H9 (cell line): Measurements from ENCODE around the gene TXNL4A. TPM values are rescaled to one million over a fixed set of nuclear protein-coding genes. Genes with fewer than 3 reads are reported as not detected.

ENCODE experiments used
- DNase-seq: peaks from one replicate; pipeline ENCODE4 v3.0.0-alpha.2; 2017
- H2AFZ ChIP-seq: one replicate; pipeline ENCODE4 v1.6.1; 2013; ENCODE audit warnings: mild to moderate bottlenecking, low read length, control low read depth, moderate library complexity
- H2AK5ac ChIP-seq: 2 replicates; pipeline ENCODE4 v1.6.1; 2013; ENCODE audit warnings: low read length, control low read depth, mixed read lengths; ENCODE audit not compliant: insufficient read length
- H2BK120ac ChIP-seq: one replicate; pipeline ENCODE4 v1.6.1; 2013; ENCODE audit warnings: low read depth, mild to moderate bottlenecking, low read length, control low read depth, inconsistent platforms; ENCODE audit not compliant: poor library complexity, severe bottlenecking
- H2BK12ac ChIP-seq: 2 replicates; pipeline ENCODE4 v1.6.1; 2013; ENCODE audit warnings: low read length, control low read depth, mixed read lengths, low read depth; ENCODE audit not compliant: insufficient read length
- H2BK15ac ChIP-seq: 2 replicates; pipeline ENCODE4 v1.6.1; 2013; ENCODE audit warnings: low read depth, low read length, control low read depth
- H2BK20ac ChIP-seq: one replicate; pipeline ENCODE4 v1.6.1; 2013; ENCODE audit warnings: low read depth, mild to moderate bottlenecking, low read length, control low read depth, inconsistent platforms; ENCODE audit not compliant: poor library complexity, severe bottlenecking
- H2BK5ac ChIP-seq: 2 replicates; pipeline ENCODE4 v1.6.1; 2013; ENCODE audit warnings: low read length, control low read depth, mixed read lengths; ENCODE audit not compliant: insufficient read length
- H3K14ac ChIP-seq: 2 replicates; pipeline ENCODE4 v1.6.1; 2013; ENCODE audit warnings: low read length, control low read depth; ENCODE audit not compliant: insufficient read depth
- H3K18ac ChIP-seq: 2 replicates; pipeline ENCODE4 v1.6.1; 2013; ENCODE audit warnings: low read depth, mild to moderate bottlenecking, mixed read lengths, low read length, control low read depth; ENCODE audit not compliant: insufficient read length
- H3K23ac ChIP-seq: 2 replicates; pipeline ENCODE4 v1.6.1; 2013; ENCODE audit warnings: low read length, control low read depth, mixed read lengths, low read depth; ENCODE audit not compliant: insufficient read length
- H3K23me2 ChIP-seq: 2 replicates; pipeline ENCODE4 v1.6.1; 2013; ENCODE audit warnings: low read depth, mild to moderate bottlenecking, mixed read lengths, low read length, control low read depth; ENCODE audit not compliant: insufficient read length, poor library complexity, severe bottlenecking
- H3K27ac ChIP-seq: 2 replicates; pipeline ENCODE4 v1.5.1; 2013; ENCODE audit warnings: low read length, control low read depth, mixed read lengths, low read depth; ENCODE audit not compliant: insufficient read length
- H3K27me3 ChIP-seq: 2 replicates; pipeline ENCODE4 v1.6.1; 2013; ENCODE audit warnings: low read length, control low read depth, inconsistent platforms; ENCODE audit not compliant: insufficient read depth
- H3K4ac ChIP-seq: 2 replicates; pipeline ENCODE4 v1.6.1; 2013; ENCODE audit warnings: low read depth, mild to moderate bottlenecking, control low read depth, inconsistent platforms, low read length, moderate library complexity
- H3K4me1 ChIP-seq: 2 replicates; pipeline ENCODE4 v1.6.1; 2013; ENCODE audit warnings: low read length, control low read depth, inconsistent platforms; ENCODE audit not compliant: insufficient read depth
- H3K4me2 ChIP-seq: 2 replicates; pipeline ENCODE4 v1.6.1; 2013; ENCODE audit warnings: low read length, control low read depth, mixed read lengths; ENCODE audit not compliant: insufficient read length, insufficient read depth
- H3K56ac ChIP-seq: 2 replicates; pipeline ENCODE4 v1.6.1; 2013; ENCODE audit warnings: low read depth, mild to moderate bottlenecking, mixed read lengths, low read length, control low read depth; ENCODE audit not compliant: insufficient read length
- H3K79me1 ChIP-seq: 2 replicates; pipeline ENCODE4 v1.6.1; 2013; ENCODE audit warnings: low read depth, mild to moderate bottlenecking, moderate library complexity, low read length, control low read depth, inconsistent platforms; ENCODE audit not compliant: insufficient read depth, poor library complexity, severe bottlenecking
- H3K79me2 ChIP-seq: 2 replicates; pipeline ENCODE4 v1.6.1; 2013; ENCODE audit warnings: low read length, control low read depth, inconsistent platforms; ENCODE audit not compliant: insufficient read depth
- H3K9ac ChIP-seq: 2 replicates; pipeline ENCODE4 v1.6.1; 2013; ENCODE audit warnings: low read length, control low read depth, mixed read lengths; ENCODE audit not compliant: insufficient read length; ENCODE audit errors: extremely low read depth
- H3K9me3 ChIP-seq: one replicate; pipeline ENCODE4 v1.6.1; 2013; ENCODE audit warnings: low read depth, low read length, inconsistent platforms; ENCODE audit not compliant: control insufficient read depth
- H3T11ph ChIP-seq: one replicate; pipeline ENCODE4 v1.6.1; 2013; ENCODE audit warnings: mild to moderate bottlenecking, low read length, control low read depth, inconsistent platforms
- H4K20me1 ChIP-seq: one replicate; pipeline ENCODE4 v1.6.1; 2013; ENCODE audit not compliant: control insufficient read depth, insufficient read length, insufficient read depth
- H4K5ac ChIP-seq: 2 replicates; pipeline ENCODE4 v1.6.1; 2013; ENCODE audit warnings: low read depth, mild to moderate bottlenecking, mixed read lengths, low read length, control low read depth; ENCODE audit not compliant: insufficient read length
- H4K8ac ChIP-seq: replicated peaks from 2 replicates; pipeline ENCODE4 v1.6.1; 2013; ENCODE audit warnings: low read length, control low read depth, mixed read lengths, low read depth; ENCODE audit not compliant: insufficient read length
- H4K91ac ChIP-seq: 2 replicates; pipeline ENCODE4 v1.6.1; 2013; ENCODE audit warnings: low read depth, mild to moderate bottlenecking, moderate library complexity, mixed read lengths, low read length, control low read depth; ENCODE audit not compliant: insufficient read length
- H3K27ac Mint-ChIP-seq, 3 experiments: 2 replicates in 2 of 3; 3 replicates in 1 of 3; pipeline ENCODE4 v1.8.0; 2020 to 2021; ENCODE audit warnings: mixed read lengths in 3 of 3, mild to moderate bottlenecking in 1 of 3, moderate library complexity in 1 of 3
- H3K27me3 Mint-ChIP-seq: 2 replicates; pipeline ENCODE4 v1.8.0; 2021; ENCODE audit warnings: low read depth, mild to moderate bottlenecking, moderate library complexity, mixed read lengths
- H3K36me3 Mint-ChIP-seq, 3 experiments: 2 replicates in 2 of 3; 3 replicates in 1 of 3; pipeline ENCODE4 v1.8.0; 2020 to 2021; ENCODE audit warnings: low read depth in 3 of 3, mixed read lengths in 3 of 3; ENCODE audit not compliant: insufficient read depth in 1 of 3
- H3K4me1 Mint-ChIP-seq, 2 experiments: 2 replicates each; pipeline ENCODE4 v1.8.0; 2020; ENCODE audit warnings: mixed read lengths in 2 of 2
- H3K4me3 Mint-ChIP-seq, 2 experiments: 2 replicates in 1 of 2; 3 replicates in 1 of 2; pipeline ENCODE4 v1.8.0; 2020 to 2021; ENCODE audit warnings: mild to moderate bottlenecking in 2 of 2, mixed read lengths in 2 of 2, moderate library complexity in 1 of 2
- H3K9me3 Mint-ChIP-seq, 2 experiments: 2 replicates in 1 of 2; 3 replicates in 1 of 2; pipeline ENCODE4 v1.8.0; 2020; ENCODE audit warnings: mild to moderate bottlenecking in 2 of 2, mixed read lengths in 2 of 2, moderate library complexity in 1 of 2
- WGBS: extraction: QIAGEN DNeasy Blood & Tissue Kit; methylation state at CpG from one replicate; pipeline ENCODE4 v1.1.7; 2013; ENCODE audit warnings: missing lambda C conversion rate, low lambda C conversion rate, mixed read lengths; ENCODE audit not compliant: insufficient read length; ENCODE audit errors: extremely low coverage; 5-methylcytosine and 5-hydroxymethylcytosine counted together
- total RNA-seq: library from RNA; stranded (reverse); gene quantifications from 2 replicates; pipeline ENCODE4 v1.2.1, GENCODE V29; 2021
- TF ChIP-seq, protein P1 (sequence below): fragments of 200-600 bp; sonication (generic); conservative IDR thresholded peaks from 3 replicates; pipeline ENCODE4 v1.8.0; 2021; ENCODE audit warnings: antibody characterized with exemption, mild to moderate bottlenecking

Gene TXNL4A
- total RNA-seq, 1 experiment from 2014 or later, result 163 TPM

DNA sequence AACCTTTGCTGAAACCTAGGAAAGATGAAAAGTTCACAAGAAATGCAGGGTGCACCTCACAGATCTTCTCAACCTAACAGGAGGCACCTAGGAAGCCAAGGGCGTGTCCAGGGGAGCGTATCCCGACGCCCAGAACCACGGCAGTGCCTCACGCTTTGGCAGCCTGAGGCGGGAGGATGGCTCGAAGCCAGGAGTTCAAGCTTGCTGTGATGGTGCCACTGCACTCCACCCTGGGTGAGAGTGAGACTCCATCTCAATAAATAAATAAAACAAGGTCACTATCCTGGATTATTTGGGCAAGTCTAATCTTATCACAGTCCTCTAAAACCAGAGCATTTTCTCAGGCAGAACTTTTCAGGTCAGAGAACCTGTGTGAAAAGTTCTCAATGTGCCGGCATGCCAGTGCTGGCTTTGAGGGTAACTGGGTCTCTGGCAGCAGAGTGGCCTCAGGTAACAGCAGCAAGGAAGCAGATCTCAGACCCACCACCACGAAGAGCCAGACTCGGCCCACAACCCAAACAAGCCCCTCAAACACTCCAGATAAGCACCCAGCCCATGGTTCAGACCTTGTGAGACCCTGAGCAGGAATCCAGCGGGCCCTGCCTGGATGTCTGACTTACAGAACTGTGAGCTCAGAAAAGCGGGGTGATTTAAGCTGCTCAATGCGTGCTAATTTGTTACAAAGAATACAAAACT lies 12.2 kb downstream of the TXNL4A start:
- H4K20me1 ChIP-seq, result no peaks in the 10 kb centered on the region
- no peaks in the 10 kb centered on the region; a peak in 1 of 4 replicates for H3K4me1 Mint-ChIP-seq

More for the DNA sequence above, 12.2 kb downstream of the TXNL4A start:
- no peak overlapping the region for H3T11ph ChIP-seq
- no peak overlapping the region for H3K4me2 ChIP-seq
- no peak overlapping the region for H4K91ac ChIP-seq
- TF ChIP-seq, protein P1, sequence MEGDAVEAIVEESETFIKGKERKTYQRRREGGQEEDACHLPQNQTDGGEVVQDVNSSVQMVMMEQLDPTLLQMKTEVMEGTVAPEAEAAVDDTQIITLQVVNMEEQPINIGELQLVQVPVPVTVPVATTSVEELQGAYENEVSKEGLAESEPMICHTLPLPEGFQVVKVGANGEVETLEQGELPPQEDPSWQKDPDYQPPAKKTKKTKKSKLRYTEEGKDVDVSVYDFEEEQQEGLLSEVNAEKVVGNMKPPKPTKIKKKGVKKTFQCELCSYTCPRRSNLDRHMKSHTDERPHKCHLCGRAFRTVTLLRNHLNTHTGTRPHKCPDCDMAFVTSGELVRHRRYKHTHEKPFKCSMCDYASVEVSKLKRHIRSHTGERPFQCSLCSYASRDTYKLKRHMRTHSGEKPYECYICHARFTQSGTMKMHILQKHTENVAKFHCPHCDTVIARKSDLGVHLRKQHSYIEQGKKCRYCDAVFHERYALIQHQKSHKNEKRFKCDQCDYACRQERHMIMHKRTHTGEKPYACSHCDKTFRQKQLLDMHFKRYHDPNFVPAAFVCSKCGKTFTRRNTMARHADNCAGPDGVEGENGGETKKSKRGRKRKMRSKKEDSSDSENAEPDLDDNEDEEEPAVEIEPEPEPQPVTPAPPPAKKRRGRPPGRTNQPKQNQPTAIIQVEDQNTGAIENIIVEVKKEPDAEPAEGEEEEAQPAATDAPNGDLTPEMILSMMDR, result no peak
- H2BK20ac ChIP-seq, result no peak overlapping the region
- no peaks in the 10 kb centered on the region for H3K4me1 ChIP-seq
- H4K5ac ChIP-seq, result no peak overlapping the region
- H3K23me2 ChIP-seq, result peaks cover 2% of the 10 kb centered on the region
- no peaks in the 10 kb centered on the region for H3K27me3 ChIP-seq
- Mint-ChIP-seq H3K9me3 (no peaks in the 10 kb centered on the region), H3K27ac (peak overlapping the region in 1 of 3 experiments; percentile 85; a peak in 2 of 7 replicates), H3K27me3 (no peaks in the 10 kb centered on the region), H3K4me3 (no peak overlapping the region), H3K36me3 (peaks cover 38 to 72% (median 68%) of the 10 kb centered on the region in 3 experiments)
- no peak overlapping the region for H2BK120ac ChIP-seq
- no peak for DNase-seq
- no peak overlapping the region for H3K27ac ChIP-seq
- no peak overlapping the region for H2BK15ac ChIP-seq
- H2BK12ac ChIP-seq, result no peak overlapping the region
- no peak overlapping the region for H3K14ac ChIP-seq
- H3K79me2 ChIP-seq, result peaks cover 34% of the 10 kb centered on the region; the same call in 1 of the 2 replicates
- H3K79me1 ChIP-seq, result peaks cover 22% of the 10 kb centered on the region
- H3K9me3 ChIP-seq, result no peaks in the 10 kb centered on the region
- no peak overlapping the region for H3K9ac ChIP-seq
- no peak overlapping the region for H2AFZ ChIP-seq
- H3K4ac ChIP-seq, result no peak overlapping the region
- no peak overlapping the region for H2BK5ac ChIP-seq
- no peak overlapping the region for H3K18ac ChIP-seq
- no peak overlapping the region for H2AK5ac ChIP-seq
- H4K8ac ChIP-seq, result no peak overlapping the region
- no CpG with 5 or more reads among the region's 14 CpGs for WGBS
- H3K23ac ChIP-seq, result no peak overlapping the region
- H3K56ac ChIP-seq, result no peak overlapping the region
